Peyer's patch (tissue), 4 donors: ENCODE measurements around the gene SH3RF3.
"Not testable (repeated sequence)": the region's sequence is repeated elsewhere in the genome, so short reads cannot be mapped to it uniquely, and the experiment has no call there.

ENCODE experiments used
- POLR2A ChIP-seq, 2 donors: fragments of 450-650 bp; IDR thresholded peaks; one replicate each; pipeline ENCODE4 v1.5.1; 2017; ENCODE audit warnings: antibody characterized with exemption in 2 of 2, mild to moderate bottlenecking in 2 of 2, moderate library complexity in 2 of 2
- TF ChIP-seq, protein P1 (sequence below), 6 experiments: fragments of 450-650 bp in 4 of 6; fragments of 200-600 bp in 2 of 6; sonication (generic) in 1 of 6; IDR thresholded peaks; one replicate each; pipeline ENCODE4 v1.5.1; 2017 to 2019; ENCODE audit warnings: antibody characterized with exemption in 6 of 6, mild to moderate bottlenecking in 3 of 6, moderate library complexity in 1 of 6

- TF ChIP-seq POLR2A (IDR thresholded peaks at IDR 0.05) = not testable (repeated sequence)
- TF ChIP-seq, protein P1, sequence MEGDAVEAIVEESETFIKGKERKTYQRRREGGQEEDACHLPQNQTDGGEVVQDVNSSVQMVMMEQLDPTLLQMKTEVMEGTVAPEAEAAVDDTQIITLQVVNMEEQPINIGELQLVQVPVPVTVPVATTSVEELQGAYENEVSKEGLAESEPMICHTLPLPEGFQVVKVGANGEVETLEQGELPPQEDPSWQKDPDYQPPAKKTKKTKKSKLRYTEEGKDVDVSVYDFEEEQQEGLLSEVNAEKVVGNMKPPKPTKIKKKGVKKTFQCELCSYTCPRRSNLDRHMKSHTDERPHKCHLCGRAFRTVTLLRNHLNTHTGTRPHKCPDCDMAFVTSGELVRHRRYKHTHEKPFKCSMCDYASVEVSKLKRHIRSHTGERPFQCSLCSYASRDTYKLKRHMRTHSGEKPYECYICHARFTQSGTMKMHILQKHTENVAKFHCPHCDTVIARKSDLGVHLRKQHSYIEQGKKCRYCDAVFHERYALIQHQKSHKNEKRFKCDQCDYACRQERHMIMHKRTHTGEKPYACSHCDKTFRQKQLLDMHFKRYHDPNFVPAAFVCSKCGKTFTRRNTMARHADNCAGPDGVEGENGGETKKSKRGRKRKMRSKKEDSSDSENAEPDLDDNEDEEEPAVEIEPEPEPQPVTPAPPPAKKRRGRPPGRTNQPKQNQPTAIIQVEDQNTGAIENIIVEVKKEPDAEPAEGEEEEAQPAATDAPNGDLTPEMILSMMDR (IDR thresholded peaks at IDR 0.05) = not testable (repeated sequence)
Measured at GRCh38 chr2:109536556-109536955, 407.6 kb downstream of the SH3RF3 start.
